Suprapubic skin (tissue), 4 donors: ENCODE measurements around the gene COPG2.

Experiments used
- CTCF ChIP-seq, 2 donors: fragments of 200-600 bp in 1 of 2; fragments of 450-650 bp in 1 of 2; sonication (generic) in 1 of 2; IDR thresholded peaks; one replicate each; pipeline ENCODE4 v1.5.1; 2016 to 2019; ENCODE audit warnings: antibody characterized with exemption in 2 of 2, mild to moderate bottlenecking in 1 of 2, moderate library complexity in 1 of 2
- EP300 ChIP-seq: sonication (generic); formaldehyde crosslinking; IDR thresholded peaks from one replicate; pipeline ENCODE4 v1.6.1; 2017; ENCODE audit warnings: antibody characterized with exemption
- POLR2A ChIP-seq, 2 donors: fragments of 450-650 bp; IDR thresholded peaks; one replicate each; pipeline ENCODE4 v1.6.1; 2017; ENCODE audit warnings: antibody characterized with exemption in 2 of 2, mild to moderate bottlenecking in 2 of 2, moderate library complexity in 2 of 2
- POLR2AphosphoS5 ChIP-seq, 3 donors: sonication (generic); formaldehyde crosslinking; IDR thresholded peaks; one replicate each; pipeline ENCODE4 v1.6.1; 2017; ENCODE audit warnings: antibody characterized with exemption in 3 of 3

- TF ChIP-seq POLR2A (IDR thresholded peaks at IDR 0.05) (no peak), CTCF (IDR thresholded peaks at IDR 0.05) (no peak), EP300 (no peak), POLR2AphosphoS5 (IDR thresholded peaks at IDR 0.05) (no peak)
These were observed 17.9 kb downstream of the COPG2 start for GRCh38 chr7:130650611-130651120.
